MM.1S (cell line): Measurements from ENCODE around the gene SCAPER.

Experiments
- DNase-seq: peaks from one replicate; pipeline ENCODE4 v3.0.0-alpha.2; 2015
- H2AFZ ChIP-seq: fragments of 300-600 bp; sonication (generic); 2 replicates; pipeline ENCODE4 v1.6.0; 2016; ENCODE audit warnings: antibody characterized with exemption, low read length
- H3F3A ChIP-seq: fragments of 300-600 bp; sonication (generic); 2 replicates; pipeline ENCODE4 v1.6.1; 2016; ENCODE audit warnings: mild to moderate bottlenecking, antibody characterized with exemption, low read length, moderate library complexity, mixed read lengths; ENCODE audit not compliant: insufficient read depth
- H3K27ac ChIP-seq: fragments of 300-600 bp; sonication (generic); 2 replicates; pipeline ENCODE4 v1.5.1; 2016; ENCODE audit warnings: mild to moderate bottlenecking, low read length
- H3K27me3 ChIP-seq: fragments of 300-600 bp; sonication (generic); replicated peaks from 2 replicates; pipeline ENCODE4 v1.6.0; 2016; ENCODE audit warnings: low read length; ENCODE audit not compliant: insufficient read depth
- H3K36me3 ChIP-seq: fragments of 300-600 bp; sonication (generic); replicated peaks from 2 replicates; pipeline ENCODE4 v1.6.1; 2016; ENCODE audit warnings: mild to moderate bottlenecking, low read length, mixed read lengths; ENCODE audit not compliant: insufficient read depth
- H3K4me1 ChIP-seq: fragments of 300-600 bp; sonication (generic); 2 replicates; pipeline ENCODE4 v1.6.1; 2016; ENCODE audit warnings: low read length, mixed read lengths
- H3K4me2 ChIP-seq: fragments of 300-600 bp; sonication (generic); 2 replicates; pipeline ENCODE4 v1.6.0; 2016; ENCODE audit warnings: low read depth, low read length
- H3K4me3 ChIP-seq: fragments of 300-600 bp; sonication (generic); 2 replicates; pipeline ENCODE4 v1.5.1; 2016; ENCODE audit warnings: low read length, mixed read lengths
- H3K79me2 ChIP-seq: fragments of 300-600 bp; sonication (generic); 2 replicates; pipeline ENCODE4 v1.6.1; 2016; ENCODE audit warnings: mixed run types, low read length, mixed read lengths
- H3K9ac ChIP-seq: fragments of 300-600 bp; sonication (generic); 2 replicates; pipeline ENCODE4 v1.6.1; 2016; ENCODE audit warnings: low read length, mixed read lengths
- H3K9me2 ChIP-seq: fragments of 300-600 bp; sonication (generic); replicated peaks from 2 replicates; pipeline ENCODE4 v1.6.1; 2016; ENCODE audit warnings: mild to moderate bottlenecking, low read length, mixed read lengths; ENCODE audit not compliant: insufficient read depth
- H3K9me3 ChIP-seq: fragments of 300-600 bp; sonication (generic); replicated peaks from 2 replicates; pipeline ENCODE4 v1.6.1; 2016; ENCODE audit warnings: mild to moderate bottlenecking, low read length, mixed read lengths; ENCODE audit not compliant: insufficient read depth
- H4K20me1 ChIP-seq: fragments of 300-600 bp; sonication (generic); 2 replicates; pipeline ENCODE4 v1.6.1; 2016; ENCODE audit warnings: mild to moderate bottlenecking, low read length, moderate library complexity, mixed read lengths; ENCODE audit not compliant: insufficient read depth
- CTCF ChIP-seq: fragments of 300-600 bp; sonication (generic); IDR thresholded peaks from 2 replicates; pipeline ENCODE4 v1.5.1; 2016; ENCODE audit warnings: antibody characterized with exemption, low read length, mixed read lengths
- EZH2 ChIP-seq: fragments of 300-600 bp; sonication (generic); optimal IDR thresholded peaks from 2 replicates; pipeline ENCODE3; 2017; ENCODE audit warnings: low read depth, mild to moderate bottlenecking, antibody characterized with exemption, low read length, mixed read lengths
- EZH2phosphoT487 ChIP-seq: fragments of 300-600 bp; sonication (generic); IDR thresholded peaks from 2 replicates; pipeline ENCODE4 v1.6.1; 2018; ENCODE audit warnings: antibody characterized with exemption, low read length

SCAPER gene

GRCh38 chr15:76928201-76928600 is 23.1 kb upstream of the SCAPER start:
- no peaks in the 10 kb centered on the region for H3K9me2 ChIP-seq
- H4K20me1 ChIP-seq, result no peaks in the 10 kb centered on the region
- no peaks in the 10 kb centered on the region for H3K9me3 ChIP-seq
- no peak overlapping the region for H3K9ac ChIP-seq
- H2AFZ ChIP-seq, result no peak overlapping the region
- DNase-seq, result no peak
- H3K79me2 ChIP-seq, result peaks cover 13% of the 10 kb centered on the region
- H3K27ac ChIP-seq, result no peak overlapping the region
- no peaks in the 10 kb centered on the region for H3K27me3 ChIP-seq
- TF ChIP-seq CTCF, result no peak
- no peak for TF ChIP-seq EZH2
- TF ChIP-seq EZH2phosphoT487, result no peak
- no peak overlapping the region for H3K4me2 ChIP-seq
- peaks cover 9% of the 10 kb centered on the region; the same call in 1 of the 2 replicates for H3K4me1 ChIP-seq
- no peak overlapping the region for H3K4me3 ChIP-seq
- H3F3A ChIP-seq, result no peaks in the 10 kb centered on the region
- H3K36me3 ChIP-seq, result no peaks in the 10 kb centered on the region

- TF ChIP-seq CTCF, result no peak
- no peaks in the 10 kb centered on the region for H3K4me1 ChIP-seq
- no peaks in the 10 kb centered on the region for H3K9me2 ChIP-seq
- no peaks in the 10 kb centered on the region for H4K20me1 ChIP-seq
- no peak overlapping the region for H3K9ac ChIP-seq
- no peak overlapping the region for H3K27ac ChIP-seq
- no peak overlapping the region for H3K4me3 ChIP-seq
- no peaks in the 10 kb centered on the region for H3F3A ChIP-seq
- no peak overlapping the region for H2AFZ ChIP-seq
- H3K27me3 ChIP-seq, result no peaks in the 10 kb centered on the region
- no peaks in the 10 kb centered on the region for H3K36me3 ChIP-seq
- H3K9me3 ChIP-seq, result no peaks in the 10 kb centered on the region
- no peaks in the 10 kb centered on the region for H3K79me2 ChIP-seq
- H3K4me2 ChIP-seq, result no peak overlapping the region
- DNase-seq, result no peak
These were observed 11.2 kb upstream of the SCAPER start for GRCh38 chr15:76916369-76916768.

- Histone ChIP-seq H3K79me2 (no peaks in the 10 kb centered on the region), H3K4me2 (no peak overlapping the region), H3K9ac (no peak overlapping the region), H3K27me3 (no peaks in the 10 kb centered on the region), H3K36me3 (no peaks in the 10 kb centered on the region), H3K4me3 (no peak overlapping the region), H4K20me1 (no peaks in the 10 kb centered on the region), H3F3A (no peaks in the 10 kb centered on the region), H3K4me1 (no peaks in the 10 kb centered on the region), H3K9me3 (no peaks in the 10 kb centered on the region), H2AFZ (no peak overlapping the region), H3K9me2 (no peaks in the 10 kb centered on the region), H3K27ac (no peak overlapping the region)
- no peak for DNase-seq
- TF ChIP-seq EZH2phosphoT487, result no peak
- TF ChIP-seq CTCF, result no peak
- no peak for TF ChIP-seq EZH2
These were observed 8.6 kb upstream of the SCAPER start for GRCh38 chr15:76913737-76914136.
